H9 (cell line): ENCODE measurements around the gene ZNF821. TPM values are rescaled to one million over a fixed set of nuclear protein-coding genes. Genes with fewer than 3 reads are reported as not detected.

Experiments used
- DNase-seq: peaks from one replicate; pipeline ENCODE4 v3.0.0-alpha.2; 2017
- H2AFZ ChIP-seq: one replicate; pipeline ENCODE4 v1.6.1; 2013; ENCODE audit warnings: mild to moderate bottlenecking, low read length, control low read depth, moderate library complexity
- H2AK5ac ChIP-seq: 2 replicates; pipeline ENCODE4 v1.6.1; 2013; ENCODE audit warnings: low read length, control low read depth, mixed read lengths; ENCODE audit not compliant: insufficient read length
- H2BK120ac ChIP-seq: one replicate; pipeline ENCODE4 v1.6.1; 2013; ENCODE audit warnings: low read depth, mild to moderate bottlenecking, low read length, control low read depth, inconsistent platforms; ENCODE audit not compliant: poor library complexity, severe bottlenecking
- H2BK12ac ChIP-seq: 2 replicates; pipeline ENCODE4 v1.6.1; 2013; ENCODE audit warnings: low read length, control low read depth, mixed read lengths, low read depth; ENCODE audit not compliant: insufficient read length
- H2BK15ac ChIP-seq: 2 replicates; pipeline ENCODE4 v1.6.1; 2013; ENCODE audit warnings: low read depth, low read length, control low read depth
- H2BK20ac ChIP-seq: one replicate; pipeline ENCODE4 v1.6.1; 2013; ENCODE audit warnings: low read depth, mild to moderate bottlenecking, low read length, control low read depth, inconsistent platforms; ENCODE audit not compliant: poor library complexity, severe bottlenecking
- H2BK5ac ChIP-seq: 2 replicates; pipeline ENCODE4 v1.6.1; 2013; ENCODE audit warnings: low read length, control low read depth, mixed read lengths; ENCODE audit not compliant: insufficient read length
- H3K14ac ChIP-seq: 2 replicates; pipeline ENCODE4 v1.6.1; 2013; ENCODE audit warnings: low read length, control low read depth; ENCODE audit not compliant: insufficient read depth
- H3K18ac ChIP-seq: 2 replicates; pipeline ENCODE4 v1.6.1; 2013; ENCODE audit warnings: low read depth, mild to moderate bottlenecking, mixed read lengths, low read length, control low read depth; ENCODE audit not compliant: insufficient read length
- H3K23ac ChIP-seq: 2 replicates; pipeline ENCODE4 v1.6.1; 2013; ENCODE audit warnings: low read length, control low read depth, mixed read lengths, low read depth; ENCODE audit not compliant: insufficient read length
- H3K23me2 ChIP-seq: 2 replicates; pipeline ENCODE4 v1.6.1; 2013; ENCODE audit warnings: low read depth, mild to moderate bottlenecking, mixed read lengths, low read length, control low read depth; ENCODE audit not compliant: insufficient read length, poor library complexity, severe bottlenecking
- H3K27ac ChIP-seq: 2 replicates; pipeline ENCODE4 v1.5.1; 2013; ENCODE audit warnings: low read length, control low read depth, mixed read lengths, low read depth; ENCODE audit not compliant: insufficient read length
- H3K27me3 ChIP-seq: 2 replicates; pipeline ENCODE4 v1.6.1; 2013; ENCODE audit warnings: low read length, control low read depth, inconsistent platforms; ENCODE audit not compliant: insufficient read depth
- H3K4ac ChIP-seq: 2 replicates; pipeline ENCODE4 v1.6.1; 2013; ENCODE audit warnings: low read depth, mild to moderate bottlenecking, control low read depth, inconsistent platforms, low read length, moderate library complexity
- H3K4me1 ChIP-seq: 2 replicates; pipeline ENCODE4 v1.6.1; 2013; ENCODE audit warnings: low read length, control low read depth, inconsistent platforms; ENCODE audit not compliant: insufficient read depth
- H3K4me2 ChIP-seq: 2 replicates; pipeline ENCODE4 v1.6.1; 2013; ENCODE audit warnings: low read length, control low read depth, mixed read lengths; ENCODE audit not compliant: insufficient read length, insufficient read depth
- H3K56ac ChIP-seq: 2 replicates; pipeline ENCODE4 v1.6.1; 2013; ENCODE audit warnings: low read depth, mild to moderate bottlenecking, mixed read lengths, low read length, control low read depth; ENCODE audit not compliant: insufficient read length
- H3K79me1 ChIP-seq: 2 replicates; pipeline ENCODE4 v1.6.1; 2013; ENCODE audit warnings: low read depth, mild to moderate bottlenecking, moderate library complexity, low read length, control low read depth, inconsistent platforms; ENCODE audit not compliant: insufficient read depth, poor library complexity, severe bottlenecking
- H3K79me2 ChIP-seq: 2 replicates; pipeline ENCODE4 v1.6.1; 2013; ENCODE audit warnings: low read length, control low read depth, inconsistent platforms; ENCODE audit not compliant: insufficient read depth
- H3K9ac ChIP-seq: 2 replicates; pipeline ENCODE4 v1.6.1; 2013; ENCODE audit warnings: low read length, control low read depth, mixed read lengths; ENCODE audit not compliant: insufficient read length; ENCODE audit errors: extremely low read depth
- H3K9me3 ChIP-seq: one replicate; pipeline ENCODE4 v1.6.1; 2013; ENCODE audit warnings: low read depth, low read length, inconsistent platforms; ENCODE audit not compliant: control insufficient read depth
- H3T11ph ChIP-seq: one replicate; pipeline ENCODE4 v1.6.1; 2013; ENCODE audit warnings: mild to moderate bottlenecking, low read length, control low read depth, inconsistent platforms
- H4K20me1 ChIP-seq: one replicate; pipeline ENCODE4 v1.6.1; 2013; ENCODE audit not compliant: control insufficient read depth, insufficient read length, insufficient read depth
- H4K5ac ChIP-seq: 2 replicates; pipeline ENCODE4 v1.6.1; 2013; ENCODE audit warnings: low read depth, mild to moderate bottlenecking, mixed read lengths, low read length, control low read depth; ENCODE audit not compliant: insufficient read length
- H4K8ac ChIP-seq: replicated peaks from 2 replicates; pipeline ENCODE4 v1.6.1; 2013; ENCODE audit warnings: low read length, control low read depth, mixed read lengths, low read depth; ENCODE audit not compliant: insufficient read length
- H4K91ac ChIP-seq: 2 replicates; pipeline ENCODE4 v1.6.1; 2013; ENCODE audit warnings: low read depth, mild to moderate bottlenecking, moderate library complexity, mixed read lengths, low read length, control low read depth; ENCODE audit not compliant: insufficient read length
- H3K27ac Mint-ChIP-seq, 3 experiments: 2 replicates in 2 of 3; 3 replicates in 1 of 3; pipeline ENCODE4 v1.8.0; 2020 to 2021; ENCODE audit warnings: mixed read lengths in 3 of 3, mild to moderate bottlenecking in 1 of 3, moderate library complexity in 1 of 3
- H3K27me3 Mint-ChIP-seq: 2 replicates; pipeline ENCODE4 v1.8.0; 2021; ENCODE audit warnings: low read depth, mild to moderate bottlenecking, moderate library complexity, mixed read lengths
- H3K36me3 Mint-ChIP-seq, 3 experiments: 2 replicates in 2 of 3; 3 replicates in 1 of 3; pipeline ENCODE4 v1.8.0; 2020 to 2021; ENCODE audit warnings: low read depth in 3 of 3, mixed read lengths in 3 of 3; ENCODE audit not compliant: insufficient read depth in 1 of 3
- H3K4me1 Mint-ChIP-seq, 2 experiments: 2 replicates each; pipeline ENCODE4 v1.8.0; 2020; ENCODE audit warnings: mixed read lengths in 2 of 2
- H3K4me3 Mint-ChIP-seq, 2 experiments: 2 replicates in 1 of 2; 3 replicates in 1 of 2; pipeline ENCODE4 v1.8.0; 2020 to 2021; ENCODE audit warnings: mild to moderate bottlenecking in 2 of 2, mixed read lengths in 2 of 2, moderate library complexity in 1 of 2
- H3K9me3 Mint-ChIP-seq, 2 experiments: 2 replicates in 1 of 2; 3 replicates in 1 of 2; pipeline ENCODE4 v1.8.0; 2020; ENCODE audit warnings: mild to moderate bottlenecking in 2 of 2, mixed read lengths in 2 of 2, moderate library complexity in 1 of 2
- WGBS: extraction: QIAGEN DNeasy Blood & Tissue Kit; methylation state at CpG from one replicate; pipeline ENCODE4 v1.1.7; 2013; ENCODE audit warnings: missing lambda C conversion rate, low lambda C conversion rate, mixed read lengths; ENCODE audit not compliant: insufficient read length; ENCODE audit errors: extremely low coverage; 5-methylcytosine and 5-hydroxymethylcytosine counted together
- total RNA-seq: library from RNA; stranded (reverse); gene quantifications from 2 replicates; pipeline ENCODE4 v1.2.1, GENCODE V29; 2021
- TF ChIP-seq, protein P1 (sequence below): fragments of 200-600 bp; sonication (generic); conservative IDR thresholded peaks from 3 replicates; pipeline ENCODE4 v1.8.0; 2021; ENCODE audit warnings: antibody characterized with exemption, mild to moderate bottlenecking

Gene ZNF821
- total RNA-seq, 1 experiment from 2014 or later, result 12.5 TPM

DNA sequence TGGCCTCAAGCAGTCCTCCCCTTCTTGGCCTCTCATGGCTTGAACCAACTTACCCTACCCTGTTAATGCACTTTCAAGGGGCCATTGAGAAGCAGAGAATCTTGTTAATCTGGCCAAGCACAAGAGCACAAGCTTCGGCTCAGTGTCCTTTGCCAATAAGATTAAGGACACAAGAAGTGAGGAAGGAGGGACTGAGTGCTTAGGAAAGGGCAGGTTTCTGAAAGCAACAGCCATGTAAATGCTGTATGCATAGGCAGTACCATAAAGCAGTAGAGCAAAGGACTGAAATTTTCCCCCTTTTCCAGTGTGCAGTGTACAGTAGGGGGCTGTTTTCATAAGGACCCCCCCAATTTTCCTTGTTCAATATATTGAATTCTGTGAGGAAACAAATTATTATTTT lies 49.0 kb upstream of the ZNF821 start:
- H3K56ac ChIP-seq, result no peak overlapping the region
- H2BK20ac ChIP-seq, result no peak overlapping the region
- H3K79me1 ChIP-seq, result no peaks in the 10 kb centered on the region
- no peak overlapping the region for H3T11ph ChIP-seq
- no peaks in the 10 kb centered on the region for H3K4me1 ChIP-seq
- Mint-ChIP-seq H3K36me3 (peaks cover 12 to 48% (median 22%) of the 10 kb centered on the region in 3 experiments; a peak in 6 of 7 replicates), H3K27me3 (peaks cover 2% of the 10 kb centered on the region; the same call in 1 of the 2 replicates), H3K4me3 (no peak overlapping the region), H3K4me1 (peaks cover 9 to 10% of the 10 kb centered on the region in 2 experiments), H3K9me3 (no peaks in the 10 kb centered on the region), H3K27ac (peak overlapping the region in 1 of 3 experiments; percentile 95; a peak in 2 of 7 replicates)
- DNase-seq, result no peak
- WGBS, result no CpG with 5 or more reads among the region's 1 CpG
- H4K91ac ChIP-seq, result no peak overlapping the region
- no peak overlapping the region for H2BK5ac ChIP-seq
- H2BK12ac ChIP-seq, result no peak overlapping the region
- no peak overlapping the region for H3K4ac ChIP-seq
- H3K18ac ChIP-seq, result no peak overlapping the region
- H4K8ac ChIP-seq, result no peak overlapping the region
- no peak overlapping the region for H3K14ac ChIP-seq
- H3K23me2 ChIP-seq, result no peaks in the 10 kb centered on the region
- H3K4me2 ChIP-seq, result no peak overlapping the region
- no peak overlapping the region for H3K9ac ChIP-seq
- no peak overlapping the region for H2BK15ac ChIP-seq
- no peaks in the 10 kb centered on the region for H3K27me3 ChIP-seq
- peaks cover under 1% of the 10 kb centered on the region for H4K20me1 ChIP-seq
- no peak overlapping the region for H2AK5ac ChIP-seq
- no peak overlapping the region for H3K23ac ChIP-seq
- H4K5ac ChIP-seq, result no peak overlapping the region
- no peak overlapping the region for H3K27ac ChIP-seq
- TF ChIP-seq, protein P1, sequence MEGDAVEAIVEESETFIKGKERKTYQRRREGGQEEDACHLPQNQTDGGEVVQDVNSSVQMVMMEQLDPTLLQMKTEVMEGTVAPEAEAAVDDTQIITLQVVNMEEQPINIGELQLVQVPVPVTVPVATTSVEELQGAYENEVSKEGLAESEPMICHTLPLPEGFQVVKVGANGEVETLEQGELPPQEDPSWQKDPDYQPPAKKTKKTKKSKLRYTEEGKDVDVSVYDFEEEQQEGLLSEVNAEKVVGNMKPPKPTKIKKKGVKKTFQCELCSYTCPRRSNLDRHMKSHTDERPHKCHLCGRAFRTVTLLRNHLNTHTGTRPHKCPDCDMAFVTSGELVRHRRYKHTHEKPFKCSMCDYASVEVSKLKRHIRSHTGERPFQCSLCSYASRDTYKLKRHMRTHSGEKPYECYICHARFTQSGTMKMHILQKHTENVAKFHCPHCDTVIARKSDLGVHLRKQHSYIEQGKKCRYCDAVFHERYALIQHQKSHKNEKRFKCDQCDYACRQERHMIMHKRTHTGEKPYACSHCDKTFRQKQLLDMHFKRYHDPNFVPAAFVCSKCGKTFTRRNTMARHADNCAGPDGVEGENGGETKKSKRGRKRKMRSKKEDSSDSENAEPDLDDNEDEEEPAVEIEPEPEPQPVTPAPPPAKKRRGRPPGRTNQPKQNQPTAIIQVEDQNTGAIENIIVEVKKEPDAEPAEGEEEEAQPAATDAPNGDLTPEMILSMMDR, result no peak
- H3K79me2 ChIP-seq, result no peaks in the 10 kb centered on the region
- H3K9me3 ChIP-seq, result no peaks in the 10 kb centered on the region
- no peak overlapping the region for H2AFZ ChIP-seq
- H2BK120ac ChIP-seq, result no peak overlapping the region
